ENCODE results near the gene CYP2W1.

The CYP2W1 gene

GRCh38 chr7:1014681-1015080 is 31.7 kb downstream of the CYP2W1 start:
- DNase-seq (ENCODE audit: low read depth in 1 of 2, low spot score in 1 of 2): no peak

- no peak for DNase-seq (ENCODE audit: low read depth in 1 of 2, low spot score in 1 of 2)
These were observed 32.5 kb downstream of the CYP2W1 start for GRCh38 chr7:1015196-1016121.

GRCh38 chr7:1016577-1017531 is 33.9 kb downstream of the CYP2W1 start:
- DNase-seq (ENCODE audit: low read depth in 1 of 2, low spot score in 1 of 2): no peak

GRCh38 chr7:1017586-1018333 is 34.8 kb downstream of the CYP2W1 start:
- no peak for DNase-seq (ENCODE audit: low read depth in 1 of 2, low spot score in 1 of 2)

- no peak for DNase-seq (ENCODE audit: low read depth in 1 of 2, low spot score in 1 of 2)
These were observed 35.3 kb downstream of the CYP2W1 start for GRCh38 chr7:1018334-1018695.

- no peak for DNase-seq (ENCODE audit: low read depth in 1 of 2, low spot score in 1 of 2)
These were observed 36.3 kb downstream of the CYP2W1 start for GRCh38 chr7:1019255-1019785.

GRCh38 chr7:1019789-1020610 is 37.0 kb downstream of the CYP2W1 start:
- no peak for DNase-seq (ENCODE audit: low read depth in 1 of 2, low spot score in 1 of 2)

- no peak for DNase-seq (ENCODE audit: low read depth in 1 of 2, low spot score in 1 of 2)
These were observed 37.9 kb downstream of the CYP2W1 start for GRCh38 chr7:1020849-1021251.

GRCh38 chr7:1021366-1021765 is 38.4 kb downstream of the CYP2W1 start:
- no peak for DNase-seq (ENCODE audit: low read depth in 1 of 2, low spot score in 1 of 2)

GRCh38 chr7:1021931-1022330 is 39.0 kb downstream of the CYP2W1 start:
- DNase-seq (ENCODE audit: low read depth in 1 of 2, low spot score in 1 of 2): no peak

GRCh38 chr7:1022356-1022755 is 39.4 kb downstream of the CYP2W1 start:
- DNase-seq (ENCODE audit: low read depth in 1 of 2, low spot score in 1 of 2): no peak

- DNase-seq (ENCODE audit: low read depth in 1 of 2, low spot score in 1 of 2): no peak
These were observed 40.0 kb downstream of the CYP2W1 start for GRCh38 chr7:1022801-1023465.

- DNase-seq (ENCODE audit: low read depth in 1 of 2, low spot score in 1 of 2): no peak
These were observed 41.4 kb downstream of the CYP2W1 start for GRCh38 chr7:1024331-1024841.

GRCh38 chr7:1024876-1025742 is 42.1 kb downstream of the CYP2W1 start:
- no peak for DNase-seq (ENCODE audit: low read depth in 1 of 2, low spot score in 1 of 2)

GRCh38 chr7:1025743-1026581 is 43.0 kb downstream of the CYP2W1 start:
- DNase-seq (ENCODE audit: low read depth in 1 of 2, low spot score in 1 of 2): no peak

GRCh38 chr7:1026721-1027161 is 43.8 kb downstream of the CYP2W1 start:
- no peak for DNase-seq (ENCODE audit: low read depth in 1 of 2, low spot score in 1 of 2)

Data from activated CD4-positive, alpha-beta T cell treated with anti-CD3 and anti-CD28 coated beads, Interleukin-2, amount 50 U/mL, for 24 hours (primary cell).